Right ventricle myocardium superior (tissue), 1 donor: ENCODE results near the gene LGALS7. TPM values are rescaled to one million over a fixed set of nuclear protein-coding genes. Genes with fewer than 3 reads are reported as not detected.

Source experiments
- ATAC-seq: fragments of 200-7000 bp; cut with Tn5 transposase; one replicate; pipeline ENCODE4 v1.9.1; 2020; ENCODE audit warnings: mild to moderate bottlenecking; ENCODE audit not compliant: poor library complexity
- DNase-seq: peaks from one replicate; pipeline ENCODE4 v3.0.0-alpha.2; 2020
- intact Hi-C: fragments of 100-400 bp; cut with DNase I; formaldehyde crosslinking; loops from one replicate; pipeline ENCODE4 v1.11.2; 2022
- total RNA-seq: library from RNA; stranded (reverse); fragmentation: NEBNext Ultra II Directional; extraction: Animal tissue kit (Norgen Biotek cat#: 25700); gene quantifications from one replicate; pipeline ENCODE4 v1.2.1, GENCODE V29; 2021
- donor health status: DM: no; HTN: yes; CAD: no; lungs with severe emphysema.

Gene LGALS7
- total RNA-seq, 1 donor from 2014 or later, result not detected

- DNase-seq, result peak; percentile 37
- intact Hi-C loops, result no loop called here
Observed at GRCh38 chr19:38744874-38745273, 28.4 kb downstream of the LGALS7 start.

GRCh38 chr19:38744298-38744681 lies 29.0 kb downstream of the LGALS7 start, which contains the start of gene CAPN12:
TSS of gene CAPN12 (minus strand) at chr19:38744474. CDS start at chr19:38744165, 309 bp downstream.
- DNase-seq, result no peak
- intact Hi-C loops, result no loop called here
- no peak for ATAC-seq

More at GRCh38 chr19:38744874-38745273, 28.4 kb downstream of the LGALS7 start:
- no peak for ATAC-seq

GRCh38 chr19:38743394-38744297 lies 29.7 kb downstream of the LGALS7 start:
- intact Hi-C loops, result no loop called here
- DNase-seq (peak; percentile 39), ATAC-seq (no peak)

GRCh38 chr19:38742906-38743305 lies 30.4 kb downstream of the LGALS7 start:
- no peak for ATAC-seq

GRCh38 chr19:38742296-38742695 lies 31.0 kb downstream of the LGALS7 start:
- intact Hi-C loops, result no loop called here
- no peak for DNase-seq
- ATAC-seq, result no peak

More at GRCh38 chr19:38742906-38743305, 30.4 kb downstream of the LGALS7 start:
- peak; percentile 13 for DNase-seq
- intact Hi-C loops, result no loop called here

GRCh38 chr19:38741670-38742069 lies 31.6 kb downstream of the LGALS7 start:
- no peak for ATAC-seq
- DNase-seq, result no peak
- intact Hi-C loops, result no loop called here

GRCh38 chr19:38740932-38741331 lies 32.4 kb downstream of the LGALS7 start:
- no peak for ATAC-seq
- intact Hi-C loops, result no loop called here
- DNase-seq, result no peak

GRCh38 chr19:38740257-38740592 lies 33.1 kb downstream of the LGALS7 start:
- no peak for ATAC-seq
- intact Hi-C loops, result no loop called here
- no peak for DNase-seq

- intact Hi-C loops, result no loop called here
- no peak for DNase-seq
Observed at GRCh38 chr19:38739440-38740256, 33.7 kb downstream of the LGALS7 start.

GRCh38 chr19:38737921-38738737 lies 35.2 kb downstream of the LGALS7 start:
- intact Hi-C loops, result no loop called here
- no peak for DNase-seq

More at GRCh38 chr19:38739440-38740256, 33.7 kb downstream of the LGALS7 start:
- no peak for ATAC-seq

GRCh38 chr19:38737281-38737865 lies 35.9 kb downstream of the LGALS7 start:
- DNase-seq, result no peak
- ATAC-seq, result no peak
- intact Hi-C loops, result no loop called here

More at GRCh38 chr19:38737921-38738737, 35.2 kb downstream of the LGALS7 start:
- no peak for ATAC-seq

GRCh38 chr19:38736413-38737280 lies 36.7 kb downstream of the LGALS7 start:
- ATAC-seq (no peak), DNase-seq (peak; percentile 43)
- intact Hi-C loops, result no loop called here

- peak; percentile 61 for DNase-seq
- ATAC-seq, result peak; percentile 3
- intact Hi-C loops, result no loop called here
Observed at GRCh38 chr19:38736036-38736412, 37.3 kb downstream of the LGALS7 start.

- DNase-seq, result peak; percentile 39
- ATAC-seq, result no peak
- intact Hi-C loops, result no loop called here
Observed at GRCh38 chr19:38735257-38735686, 38.0 kb downstream of the LGALS7 start.

GRCh38 chr19:38734426-38735256 lies 38.7 kb downstream of the LGALS7 start:
- peak; percentile 44 for DNase-seq
- ATAC-seq, result peak; percentile 3
- intact Hi-C loops, result no loop called here

GRCh38 chr19:38734176-38734425 lies 39.2 kb downstream of the LGALS7 start:
- ATAC-seq, result no peak
- intact Hi-C loops, result no loop called here

More at GRCh38 chr19:38734176-38734425, 39.2 kb downstream of the LGALS7 start:
- DNase-seq, result no peak
